ENCODE results near the gene REEP2.
A peak's percentile ranks its signal among the peaks of the same experiment; 100 is the strongest.
"Not testable (repeated sequence)": the region's sequence is repeated elsewhere in the genome, so short reads cannot be mapped to it uniquely, and the experiment has no call there.

The REEP2 gene

DNA sequence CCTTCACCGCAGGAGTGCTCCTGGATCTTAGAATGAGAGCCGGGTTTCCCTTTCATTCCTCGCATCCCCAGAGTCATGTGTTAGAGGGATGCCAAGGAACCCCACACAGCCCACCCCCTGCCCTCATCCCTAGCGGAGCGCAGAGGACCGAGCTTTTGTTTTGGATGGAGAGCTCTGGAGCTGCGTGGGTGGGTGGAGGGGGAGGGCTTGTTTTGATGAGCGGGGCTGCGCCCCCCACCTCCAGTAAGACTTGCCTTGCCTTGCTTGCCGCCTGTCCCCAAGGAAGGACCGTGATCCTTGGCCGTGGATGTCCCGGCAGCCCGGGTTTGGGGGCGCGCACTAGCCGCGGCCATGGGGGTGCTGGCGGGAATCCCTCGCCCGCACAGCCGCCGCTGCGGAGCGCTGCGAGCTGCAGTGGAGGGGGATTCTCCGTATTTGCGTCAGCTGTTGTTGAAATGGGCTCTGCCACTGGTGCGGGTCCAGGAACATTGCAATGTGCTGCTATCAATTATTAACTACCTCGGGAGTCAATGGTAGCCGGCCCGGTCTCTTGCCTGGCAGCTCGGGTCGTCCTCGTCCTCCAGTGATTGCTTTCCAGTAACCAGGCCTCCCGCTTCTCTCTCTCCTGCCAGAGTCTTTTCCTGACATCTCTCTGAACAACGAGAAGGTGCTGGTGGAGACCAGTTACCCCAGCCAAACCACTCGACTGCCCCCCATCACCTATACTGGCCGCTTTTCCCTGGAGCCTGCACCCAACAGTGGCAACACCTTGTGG is 27.5 kb downstream of the REEP2 start:
- DNase-seq: peak; percentile 71

GRCh38 chr5:138466900-138467710 is 28.2 kb downstream of the REEP2 start:
- no peak for DNase-seq

DNA sequence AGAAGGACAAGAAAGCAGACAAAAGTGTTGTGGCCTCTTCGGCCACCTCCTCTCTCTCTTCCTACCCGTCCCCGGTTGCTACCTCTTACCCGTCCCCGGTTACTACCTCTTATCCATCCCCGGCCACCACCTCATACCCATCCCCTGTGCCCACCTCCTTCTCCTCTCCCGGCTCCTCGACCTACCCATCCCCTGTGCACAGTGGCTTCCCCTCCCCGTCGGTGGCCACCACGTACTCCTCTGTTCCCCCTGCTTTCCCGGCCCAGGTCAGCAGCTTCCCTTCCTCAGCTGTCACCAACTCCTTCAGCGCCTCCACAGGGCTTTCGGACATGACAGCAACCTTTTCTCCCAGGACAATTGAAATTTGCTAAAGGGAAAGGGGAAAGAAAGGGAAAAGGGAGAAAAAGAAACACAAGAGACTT is 28.9 kb downstream of the REEP2 start:
- DNase-seq: no peak

GRCh38 chr5:138468133-138468965 is 29.5 kb downstream of the REEP2 start:
- DNase-seq: no peak

GRCh38 chr5:138468966-138469539 is 30.2 kb downstream of the REEP2 start:
- DNase-seq: no peak

- DNase-seq: no peak
Measured at GRCh38 chr5:138469540-138470321, 30.9 kb downstream of the REEP2 start.

- no peak for DNase-seq
Measured at GRCh38 chr5:138470322-138471051, 31.6 kb downstream of the REEP2 start.

- no peak for DNase-seq
Measured at GRCh38 chr5:138471052-138471361, 32.1 kb downstream of the REEP2 start.

DNA sequence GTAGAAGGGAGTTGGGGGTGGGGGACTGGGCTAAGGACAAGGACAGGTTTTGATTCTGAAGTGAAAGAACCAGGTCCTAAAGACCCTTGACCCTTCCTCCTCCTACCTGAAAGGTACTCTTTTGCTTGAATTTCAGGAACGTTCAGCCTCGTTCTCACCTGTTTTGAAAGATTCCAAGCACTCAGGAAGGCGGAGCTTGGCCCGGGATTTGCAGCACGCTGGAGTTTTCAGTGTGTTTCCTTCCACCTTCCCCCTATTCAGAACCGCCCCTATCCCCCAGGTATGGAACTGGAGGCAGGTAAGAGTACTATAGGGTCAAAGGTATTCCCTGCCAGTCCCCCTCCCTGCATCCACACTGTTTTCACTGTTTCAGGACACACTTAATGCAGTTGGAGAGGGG is 33.5 kb downstream of the REEP2 start:
- no peak for DNase-seq

GRCh38 chr5:138473151-138473550 is 34.3 kb downstream of the REEP2 start:
- not testable (repeated sequence) for DNase-seq

DNA sequence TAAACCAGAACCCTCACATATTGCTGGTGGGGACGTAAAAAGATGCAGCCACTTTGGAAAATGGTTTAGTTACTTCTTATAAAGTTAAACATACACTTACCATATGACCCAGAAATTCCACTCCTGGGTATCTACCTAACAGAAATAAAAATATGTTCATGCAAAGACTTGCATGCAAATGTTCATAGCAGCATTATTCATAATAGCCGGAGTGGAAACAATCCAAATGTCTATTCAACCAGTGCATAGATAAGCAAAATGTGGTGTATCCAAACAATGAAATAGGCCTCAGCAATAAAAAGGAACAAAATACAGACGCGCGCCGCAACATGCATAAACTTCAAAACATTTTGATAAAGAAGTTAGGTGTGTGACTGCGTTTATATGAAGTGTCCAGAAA is 38.1 kb downstream of the REEP2 start:
- DNase-seq: no peak

DNA sequence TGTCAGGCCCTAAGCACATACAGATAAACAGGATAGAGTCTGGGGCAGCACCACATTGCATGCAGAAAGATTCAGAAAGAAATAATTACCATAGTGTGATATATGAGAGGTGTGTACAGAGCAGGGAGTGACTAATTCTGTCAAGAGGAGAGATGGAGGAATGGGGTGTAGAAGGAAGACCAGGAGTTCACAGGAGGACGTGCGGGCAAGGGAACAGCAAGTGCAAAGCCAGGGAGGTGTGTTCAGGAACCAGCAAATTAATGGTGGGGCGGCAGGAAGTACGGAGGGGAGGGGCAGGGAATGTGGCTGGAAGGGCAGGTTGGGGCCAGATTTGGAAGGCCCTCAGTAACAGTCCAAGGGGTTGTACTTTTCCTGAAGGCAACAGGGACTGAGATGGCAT is 43.8 kb downstream of the REEP2 start:
- DNase-seq: no peak

DNA sequence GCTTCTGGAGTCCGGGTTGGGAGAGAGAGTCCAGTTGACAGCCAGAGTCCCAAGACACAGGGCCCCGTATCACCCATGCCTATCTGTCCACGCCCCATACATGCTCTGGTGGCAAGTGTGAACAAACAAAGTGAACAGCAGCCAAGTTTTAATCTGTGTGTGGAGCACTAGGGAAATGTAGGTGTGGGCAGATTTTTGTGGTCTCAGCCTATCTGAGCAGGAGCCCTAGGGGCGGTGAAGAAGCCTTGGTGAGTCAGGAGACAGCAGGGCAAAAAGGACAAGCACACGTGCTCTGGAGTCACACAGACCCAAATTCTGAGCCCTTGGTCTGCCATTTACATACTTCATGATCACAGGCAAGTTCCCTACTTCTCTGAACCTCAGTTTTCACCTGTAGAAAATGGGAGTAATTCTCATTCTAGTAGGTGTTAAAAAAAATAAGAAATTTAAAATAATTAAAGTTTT is 49.7 kb downstream of the REEP2 start:
- DNase-seq: no peak

- DNase-seq: no peak
Measured at GRCh38 chr5:138489683-138490061, 50.8 kb downstream of the REEP2 start.

GRCh38 chr5:138490648-138491283 is 51.9 kb downstream of the REEP2 start:
- DNase-seq: no peak

DNA sequence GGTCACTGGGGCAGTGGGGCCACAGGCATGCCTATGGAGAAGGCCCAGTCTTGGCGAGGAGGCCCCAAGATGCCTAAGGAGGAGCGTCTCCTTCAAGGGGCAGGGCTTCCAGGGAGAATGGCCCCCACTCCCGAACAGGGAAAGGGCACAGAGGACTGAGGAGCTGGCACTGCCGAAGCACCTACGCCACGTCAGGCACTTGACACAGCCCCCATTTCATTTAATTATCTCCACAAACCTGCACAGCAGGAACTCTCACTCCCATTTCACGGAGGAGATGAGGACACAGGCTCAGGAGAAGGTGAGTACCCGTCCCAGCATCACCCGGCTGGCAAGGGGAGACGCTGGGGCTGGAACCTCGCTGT is 52.4 kb downstream of the REEP2 start:
- DNase-seq: no peak

DNA sequence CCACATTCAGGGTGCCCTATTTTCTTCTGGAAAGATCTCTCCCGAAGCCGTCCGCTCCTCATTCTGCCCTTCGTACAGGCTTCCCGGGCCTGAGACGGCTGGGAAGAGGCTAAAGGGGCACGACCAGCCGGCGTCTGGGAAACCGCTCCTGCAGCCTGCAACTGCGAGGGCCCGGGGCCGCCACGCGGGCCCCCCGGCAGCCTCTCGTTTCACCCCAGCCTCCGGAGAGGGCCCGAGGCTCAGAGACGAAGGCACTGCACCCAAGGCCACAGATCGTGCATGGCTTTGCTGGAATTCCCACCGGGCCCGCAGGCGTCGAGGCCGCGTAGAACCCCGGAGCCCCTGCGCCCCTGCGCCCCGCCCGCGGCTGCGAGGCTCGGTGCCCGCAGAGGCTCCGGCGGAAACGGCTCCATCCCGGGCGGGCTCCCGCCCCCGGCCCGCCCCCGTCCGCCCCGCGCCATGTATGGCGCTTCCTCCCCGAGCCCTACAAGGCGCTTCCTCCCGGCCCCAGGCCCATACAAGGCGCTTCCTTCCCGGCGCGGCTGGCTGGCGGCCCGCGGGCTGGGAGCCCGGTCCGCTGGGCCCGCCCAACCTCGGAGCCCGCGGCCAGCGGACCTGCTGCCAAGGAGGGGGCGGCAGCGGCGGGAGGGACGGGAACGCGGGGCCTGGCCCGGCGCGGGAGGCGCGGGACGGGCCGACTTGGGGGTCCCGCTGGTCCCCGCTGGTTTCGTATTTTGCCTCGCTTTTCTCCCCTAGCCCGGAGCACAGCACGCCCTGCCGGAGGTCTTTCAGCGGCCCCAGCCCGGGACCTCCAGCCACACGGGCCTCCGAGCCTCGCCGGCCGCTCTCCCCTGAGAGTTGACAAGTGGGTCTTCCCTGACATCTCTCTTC is 53.1 kb downstream of the REEP2 start:
- peak; percentile 88 for DNase-seq

DNA sequence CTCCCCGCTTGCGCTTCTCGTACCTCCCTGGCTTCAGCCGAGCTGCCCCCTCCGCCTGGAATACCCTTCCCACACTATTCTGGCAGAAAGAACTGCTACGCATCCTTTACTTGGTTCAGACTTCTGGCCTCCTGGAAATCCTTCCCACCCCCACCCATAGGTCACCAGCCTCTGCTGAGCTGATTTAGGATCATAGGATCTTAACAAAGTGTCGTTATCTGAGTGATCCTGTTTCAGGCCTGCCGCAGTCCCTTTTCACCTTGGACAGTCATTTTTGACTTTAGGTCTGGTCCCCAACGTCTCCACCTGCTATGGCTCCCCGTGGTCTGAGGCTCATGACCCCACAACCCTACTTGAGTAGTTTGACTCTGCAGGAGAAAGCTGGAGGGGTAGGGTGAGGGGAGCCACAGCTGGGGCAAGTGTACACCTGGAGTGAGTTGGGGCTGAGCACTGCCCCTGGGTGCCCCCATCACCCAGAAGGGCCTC is 53.7 kb downstream of the REEP2 start:
- no peak for DNase-seq

DNA sequence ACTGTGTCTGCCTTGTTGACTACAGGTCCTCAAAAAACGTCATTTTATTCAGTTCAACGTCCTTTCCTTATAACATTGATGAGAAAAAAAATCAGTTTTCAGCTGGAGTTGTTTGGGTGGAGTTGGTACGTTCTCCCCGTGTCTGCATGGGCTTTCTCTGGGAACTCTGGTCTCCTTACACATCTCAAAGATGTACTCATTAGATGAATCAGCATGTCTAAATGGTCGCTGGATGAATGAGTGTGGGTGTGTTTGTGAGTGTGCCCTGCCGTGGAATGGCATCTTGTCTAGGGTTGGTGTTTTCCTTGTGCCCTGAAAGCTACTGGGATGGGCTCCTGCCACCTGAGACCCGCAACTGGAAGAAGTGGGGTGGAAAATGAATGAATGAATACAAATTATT is 56.5 kb downstream of the REEP2 start:
- no peak for DNase-seq

Measured in activated CD8-positive, alpha-beta memory T cell treated with anti-CD3 and anti-CD28 coated beads for 24 hours (primary cell).